ENCODE measurements around the gene EMC8. TPM values are rescaled to one million over a fixed set of nuclear protein-coding genes. Genes with fewer than 3 reads are reported as not detected.
A peak's percentile ranks its signal among the peaks of the same experiment; 100 is the strongest.

EMC8 gene
- total RNA-seq, 1 donor from 2014 or later = 35.5 TPM

- no peak overlapping the region for H3K27ac Mint-ChIP-seq (ENCODE audit: unreplicated experiment)
- H3K36me3 Mint-ChIP-seq (ENCODE audit: unreplicated experiment) = peaks cover 2% of the 10 kb centered on the region
- no peak overlapping the region for H3K4me3 Mint-ChIP-seq (ENCODE audit: unreplicated experiment)
- H3K27me3 Mint-ChIP-seq (ENCODE audit: unreplicated experiment) = peaks cover 12% of the 10 kb centered on the region
- TF ChIP-seq CTCF (IDR thresholded peaks at IDR 0.05) = peak; percentile 32
- DNase-seq (ENCODE audit: extremely low spot score, unreplicated experiment) = no peak
- peaks cover 22% of the 10 kb centered on the region for H3K4me1 Mint-ChIP-seq (ENCODE audit: unreplicated experiment)
- no peaks in the 10 kb centered on the region for H3K9me3 Mint-ChIP-seq (ENCODE audit: unreplicated experiment)
These were observed 39.5 kb downstream of the EMC8 start for GRCh38 chr16:85759631-85760419.

- Mint-ChIP-seq H3K27me3 (ENCODE audit: unreplicated experiment) (peaks cover 12% of the 10 kb centered on the region), H3K4me1 (ENCODE audit: unreplicated experiment) (peaks cover 22% of the 10 kb centered on the region), H3K27ac (ENCODE audit: unreplicated experiment) (no peak overlapping the region), H3K9me3 (ENCODE audit: unreplicated experiment) (no peaks in the 10 kb centered on the region), H3K36me3 (ENCODE audit: unreplicated experiment) (peaks cover 2% of the 10 kb centered on the region), H3K4me3 (ENCODE audit: unreplicated experiment) (no peak overlapping the region)
- TF ChIP-seq CTCF (IDR thresholded peaks at IDR 0.05) = no peak
- DNase-seq (ENCODE audit: extremely low spot score, unreplicated experiment) = no peak
These were observed 40.2 kb downstream of the EMC8 start for GRCh38 chr16:85759136-85759535.

GRCh38 chr16:85757341-85757822, 42.0 kb downstream of the EMC8 start:
- no peak for DNase-seq (ENCODE audit: extremely low spot score, unreplicated experiment)
- no peak for TF ChIP-seq CTCF (IDR thresholded peaks at IDR 0.05)
- H3K27me3 Mint-ChIP-seq (ENCODE audit: unreplicated experiment) = peaks cover 10% of the 10 kb centered on the region

GRCh38 chr16:85755929-85756768, 43.2 kb downstream of the EMC8 start:
- Mint-ChIP-seq H3K9me3 (ENCODE audit: unreplicated experiment) (no peaks in the 10 kb centered on the region), H3K4me1 (ENCODE audit: unreplicated experiment) (peaks cover 33% of the 10 kb centered on the region), H3K36me3 (ENCODE audit: unreplicated experiment) (no peaks in the 10 kb centered on the region), H3K27me3 (ENCODE audit: unreplicated experiment) (peaks cover 10% of the 10 kb centered on the region), H3K27ac (ENCODE audit: unreplicated experiment) (no peak overlapping the region), H3K4me3 (ENCODE audit: unreplicated experiment) (no peak overlapping the region)
- DNase-seq (ENCODE audit: extremely low spot score, unreplicated experiment) = no peak
- no peak for TF ChIP-seq CTCF (IDR thresholded peaks at IDR 0.05)

More at GRCh38 chr16:85757341-85757822, 42.0 kb downstream of the EMC8 start:
- H3K27ac Mint-ChIP-seq (ENCODE audit: unreplicated experiment) = peak overlapping the region; percentile 52
- H3K4me1 Mint-ChIP-seq (ENCODE audit: unreplicated experiment) = peaks cover 30% of the 10 kb centered on the region
- H3K36me3 Mint-ChIP-seq (ENCODE audit: unreplicated experiment) = no peaks in the 10 kb centered on the region
- H3K4me3 Mint-ChIP-seq (ENCODE audit: unreplicated experiment) = no peak overlapping the region
- H3K9me3 Mint-ChIP-seq (ENCODE audit: unreplicated experiment) = no peaks in the 10 kb centered on the region

- H3K4me1 Mint-ChIP-seq (ENCODE audit: unreplicated experiment) = peaks cover 37% of the 10 kb centered on the region
- no peak overlapping the region for H3K4me3 Mint-ChIP-seq (ENCODE audit: unreplicated experiment)
- H3K9me3 Mint-ChIP-seq (ENCODE audit: unreplicated experiment) = no peaks in the 10 kb centered on the region
- no peak overlapping the region for H3K27ac Mint-ChIP-seq (ENCODE audit: unreplicated experiment)
- no peaks in the 10 kb centered on the region for H3K27me3 Mint-ChIP-seq (ENCODE audit: unreplicated experiment)
- H3K36me3 Mint-ChIP-seq (ENCODE audit: unreplicated experiment) = no peaks in the 10 kb centered on the region
- no peak for TF ChIP-seq CTCF (IDR thresholded peaks at IDR 0.05)
- no peak for DNase-seq (ENCODE audit: extremely low spot score, unreplicated experiment)
These were observed 44.9 kb downstream of the EMC8 start for GRCh38 chr16:85754413-85754812.

Data from osteocyte (in vitro differentiated cells).